Loucy (cell line): ENCODE measurements around the gene SLC25A21.

Source experiments
- H2AFZ ChIP-seq: fragments of 200-600 bp; sonication (generic); 2 replicates; pipeline ENCODE4 v1.6.0; 2016; ENCODE audit warnings: antibody characterized with exemption, mild to moderate bottlenecking, low read length, moderate library complexity
- H3F3A ChIP-seq: fragments of 200-600 bp; 2 replicates; pipeline ENCODE4 v1.6.0; 2016; ENCODE audit warnings: antibody characterized with exemption, low read depth, mild to moderate bottlenecking
- H3K27me3 ChIP-seq: fragments of 200-600 bp; sonication (generic); 2 replicates; pipeline ENCODE4 v1.6.1; 2014; ENCODE audit warnings: low read length, mild to moderate bottlenecking; ENCODE audit not compliant: insufficient read depth, poor library complexity, severe bottlenecking
- H3K36me3 ChIP-seq: fragments of 200-600 bp; sonication (generic); 2 replicates; pipeline ENCODE4 v1.6.1; 2016; ENCODE audit warnings: low read length; ENCODE audit not compliant: insufficient read depth
- H3K4me1 ChIP-seq: fragments of 200-600 bp; sonication (generic); 2 replicates; pipeline ENCODE4 v1.5.1; 2014; ENCODE audit warnings: low read length, mild to moderate bottlenecking; ENCODE audit not compliant: insufficient read depth, poor library complexity, severe bottlenecking
- H3K4me2 ChIP-seq: fragments of 200-600 bp; sonication (generic); 2 replicates; pipeline ENCODE4 v1.6.0; 2014; ENCODE audit warnings: antibody characterized with exemption, low read length, low read depth, mild to moderate bottlenecking; ENCODE audit not compliant: poor library complexity, severe bottlenecking
- H3K4me3 ChIP-seq: fragments of 200-600 bp; sonication (generic); 2 replicates; pipeline ENCODE4 v1.5.1; 2014; ENCODE audit warnings: low read length, mild to moderate bottlenecking, mixed read lengths; ENCODE audit not compliant: poor library complexity, severe bottlenecking
- H3K79me2 ChIP-seq: fragments of 200-600 bp; sonication (generic); 2 replicates; pipeline ENCODE4 v1.6.1; 2014; ENCODE audit warnings: low read length; ENCODE audit not compliant: insufficient read depth
- H3K9ac ChIP-seq: fragments of 200-600 bp; sonication (generic); 2 replicates; pipeline ENCODE4 v1.6.0; 2014; ENCODE audit warnings: mild to moderate bottlenecking, low read depth, low read length, moderate library complexity; ENCODE audit not compliant: poor library complexity, severe bottlenecking
- H3K9me2 ChIP-seq: fragments of 200-600 bp; sonication (generic); replicated peaks from 2 replicates; pipeline ENCODE4 v1.6.1; 2016; ENCODE audit warnings: low read depth, low read length, mixed read lengths
- H3K9me3 ChIP-seq: fragments of 200-600 bp; sonication (generic); 2 replicates; pipeline ENCODE4 v1.6.1; 2014; ENCODE audit warnings: mild to moderate bottlenecking, antibody characterized with exemption, low read length, low read depth; ENCODE audit not compliant: insufficient read depth
- H4K20me1 ChIP-seq: fragments of 200-600 bp; sonication (generic); 2 replicates; pipeline ENCODE4 v1.6.0; 2014; ENCODE audit warnings: antibody characterized with exemption, low read length, mild to moderate bottlenecking; ENCODE audit not compliant: insufficient read depth, poor library complexity, severe bottlenecking
- EZH2phosphoT487 ChIP-seq: fragments of 200-600 bp; IDR thresholded peaks from 2 replicates; pipeline ENCODE4 v1.6.1; 2018; ENCODE audit warnings: antibody characterized with exemption, mild to moderate bottlenecking, moderate library complexity, borderline replicate concordance
- TF ChIP-seq, protein P1 (sequence below): fragments of 200-600 bp; sonication (generic); conservative IDR thresholded peaks from 2 replicates; pipeline ENCODE4 v1.5.1; 2014; ENCODE audit warnings: mild to moderate bottlenecking, antibody characterized with exemption, low read length

Gene SLC25A21

DNA sequence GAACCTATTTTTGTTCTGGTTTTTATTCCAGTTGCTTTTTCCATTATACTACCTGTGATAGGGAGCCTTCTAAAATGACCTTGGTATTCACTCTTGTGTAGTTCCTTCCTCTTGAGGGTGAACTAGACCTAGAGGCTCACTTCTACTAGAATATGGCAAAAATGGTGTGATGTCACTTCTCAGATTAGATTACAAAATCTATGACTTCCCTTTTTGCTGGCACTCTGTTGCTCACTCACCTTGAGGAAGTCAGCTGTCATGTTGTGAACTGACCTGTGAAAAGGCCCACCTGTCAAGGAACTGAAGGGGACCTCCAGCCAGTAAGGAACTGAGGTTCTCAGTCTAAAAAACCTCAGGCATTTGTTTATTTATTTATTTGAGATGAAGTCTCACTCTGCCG lies 31.0 kb upstream of the SLC25A21 start:
- TF ChIP-seq EZH2phosphoT487 = no peak
- Histone ChIP-seq H3K9ac (no peak overlapping the region), H3K4me3 (no peak overlapping the region), H2AFZ (no peak overlapping the region), H3K79me2 (no peaks in the 10 kb centered on the region), H3K4me2 (no peak overlapping the region), H4K20me1 (no peaks in the 10 kb centered on the region), H3K9me2 (no peaks in the 10 kb centered on the region), H3F3A (no peaks in the 10 kb centered on the region), H3K9me3 (peaks cover 3% of the 10 kb centered on the region; the same call in 1 of the 2 replicates), H3K4me1 (no peaks in the 10 kb centered on the region), H3K36me3 (no peaks in the 10 kb centered on the region), H3K27me3 (no peaks in the 10 kb centered on the region)

DNA sequence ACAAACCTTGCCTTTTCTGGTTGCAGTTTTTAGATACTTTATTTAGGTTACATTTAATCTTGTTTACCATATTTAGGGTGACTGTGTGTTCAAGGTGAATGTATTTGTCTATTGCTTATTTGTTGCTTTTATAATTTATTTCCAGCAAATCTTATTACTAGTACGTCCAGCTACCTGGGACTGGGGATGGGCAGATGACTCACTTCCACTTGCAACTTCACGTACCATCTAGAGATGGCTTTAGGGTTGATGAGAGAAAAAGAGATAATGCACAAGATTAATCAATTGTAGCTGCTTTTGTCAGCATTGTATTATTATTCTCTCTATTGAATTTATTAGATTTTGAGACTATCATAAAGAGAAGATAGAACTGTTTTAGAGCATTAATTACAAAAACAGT lies 30.4 kb upstream of the SLC25A21 start:
- Histone ChIP-seq H3K4me2 (no peak overlapping the region), H3K4me3 (no peak overlapping the region), H3K9me2 (no peaks in the 10 kb centered on the region), H2AFZ (no peak overlapping the region), H3K4me1 (no peaks in the 10 kb centered on the region), H3K9ac (no peak overlapping the region), H3F3A (no peaks in the 10 kb centered on the region), H4K20me1 (no peaks in the 10 kb centered on the region), H3K27me3 (no peaks in the 10 kb centered on the region), H3K79me2 (no peaks in the 10 kb centered on the region), H3K36me3 (no peaks in the 10 kb centered on the region), H3K9me3 (peaks cover 3% of the 10 kb centered on the region; the same call in 1 of the 2 replicates)
- no peak for TF ChIP-seq EZH2phosphoT487
- TF ChIP-seq, protein P1, sequence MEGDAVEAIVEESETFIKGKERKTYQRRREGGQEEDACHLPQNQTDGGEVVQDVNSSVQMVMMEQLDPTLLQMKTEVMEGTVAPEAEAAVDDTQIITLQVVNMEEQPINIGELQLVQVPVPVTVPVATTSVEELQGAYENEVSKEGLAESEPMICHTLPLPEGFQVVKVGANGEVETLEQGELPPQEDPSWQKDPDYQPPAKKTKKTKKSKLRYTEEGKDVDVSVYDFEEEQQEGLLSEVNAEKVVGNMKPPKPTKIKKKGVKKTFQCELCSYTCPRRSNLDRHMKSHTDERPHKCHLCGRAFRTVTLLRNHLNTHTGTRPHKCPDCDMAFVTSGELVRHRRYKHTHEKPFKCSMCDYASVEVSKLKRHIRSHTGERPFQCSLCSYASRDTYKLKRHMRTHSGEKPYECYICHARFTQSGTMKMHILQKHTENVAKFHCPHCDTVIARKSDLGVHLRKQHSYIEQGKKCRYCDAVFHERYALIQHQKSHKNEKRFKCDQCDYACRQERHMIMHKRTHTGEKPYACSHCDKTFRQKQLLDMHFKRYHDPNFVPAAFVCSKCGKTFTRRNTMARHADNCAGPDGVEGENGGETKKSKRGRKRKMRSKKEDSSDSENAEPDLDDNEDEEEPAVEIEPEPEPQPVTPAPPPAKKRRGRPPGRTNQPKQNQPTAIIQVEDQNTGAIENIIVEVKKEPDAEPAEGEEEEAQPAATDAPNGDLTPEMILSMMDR = no peak

DNA sequence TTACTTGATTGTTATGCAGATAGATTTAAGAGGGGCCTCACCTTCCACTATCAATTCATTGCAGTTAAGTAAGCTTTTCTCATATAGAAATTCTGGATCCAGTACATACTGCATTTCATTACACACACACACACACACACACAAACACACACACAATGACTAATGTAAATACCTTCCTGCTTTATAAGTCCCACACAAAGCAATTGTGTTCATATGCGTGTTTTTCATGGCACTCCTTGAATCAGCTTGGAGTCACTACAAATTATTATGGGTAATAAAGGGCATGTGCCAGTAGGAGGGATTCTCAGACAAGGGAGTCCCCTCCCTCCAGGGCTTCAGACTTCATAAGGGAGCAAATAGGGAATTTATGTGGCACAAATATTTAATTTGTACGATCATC lies 29.9 kb upstream of the SLC25A21 start:
- TF ChIP-seq EZH2phosphoT487 = no peak
- TF ChIP-seq, protein P1 = no peak
- Histone ChIP-seq H3K79me2 (no peaks in the 10 kb centered on the region), H3K9me3 (peaks cover 3% of the 10 kb centered on the region; the same call in 1 of the 2 replicates), H3K4me1 (no peaks in the 10 kb centered on the region), H3K4me2 (no peak overlapping the region), H4K20me1 (no peaks in the 10 kb centered on the region), H3K4me3 (no peak overlapping the region), H3K36me3 (no peaks in the 10 kb centered on the region), H2AFZ (no peak overlapping the region), H3K9me2 (no peaks in the 10 kb centered on the region), H3F3A (no peaks in the 10 kb centered on the region), H3K27me3 (no peaks in the 10 kb centered on the region), H3K9ac (no peak overlapping the region)

DNA sequence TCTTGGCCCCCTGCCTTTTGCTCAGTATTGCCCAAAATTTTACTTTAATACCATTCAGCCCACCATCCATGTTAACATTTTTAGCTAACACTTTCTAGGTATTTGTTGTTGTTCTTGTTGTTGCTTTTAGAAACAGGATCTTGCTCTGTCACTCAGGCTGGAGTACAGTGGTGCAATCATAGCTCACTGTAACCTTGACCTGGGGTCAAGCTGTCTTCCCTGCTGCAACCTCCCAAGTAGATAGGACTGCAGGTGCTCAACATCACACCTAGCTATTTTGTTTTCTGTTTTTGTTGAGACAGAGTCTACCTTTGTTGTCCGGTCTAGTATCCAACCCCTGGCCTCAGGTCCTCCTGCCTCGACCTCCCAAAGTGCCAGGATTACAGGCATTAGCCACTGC lies 29.3 kb upstream of the SLC25A21 start:
- Histone ChIP-seq H3K4me3 (no peak overlapping the region), H3K9ac (no peak overlapping the region), H3K27me3 (no peaks in the 10 kb centered on the region), H3K79me2 (no peaks in the 10 kb centered on the region), H3K36me3 (no peaks in the 10 kb centered on the region), H3F3A (no peaks in the 10 kb centered on the region), H3K4me2 (no peak overlapping the region), H4K20me1 (no peaks in the 10 kb centered on the region), H3K4me1 (no peaks in the 10 kb centered on the region), H3K9me2 (no peaks in the 10 kb centered on the region), H2AFZ (no peak overlapping the region), H3K9me3 (peaks cover 3% of the 10 kb centered on the region; the same call in 1 of the 2 replicates)
- TF ChIP-seq, protein P1 = no peak
- no peak for TF ChIP-seq EZH2phosphoT487
